GM19467 (cell line): ENCODE data around the gene PPFIA3.
"Not testable (repeated sequence)": the region's sequence is repeated elsewhere in the genome, so short reads cannot be mapped to it uniquely, and the experiment has no call there.

ENCODE experiments used
- ATAC-seq: cut with Tn5 transposase; IDR thresholded peaks from one replicate; pipeline ENCODE4 v1.9.1; 2021; ENCODE audit warnings: mild to moderate bottlenecking, moderate library complexity; ENCODE audit not compliant: unreplicated experiment

Gene PPFIA3

GRCh38 chr19:49119411-49120324, at the start of gene PPFIA3:
Gene PPFIA3 (plus strand): TSS chr19:49119544. CDS start chr19:49127874, 8,330 bp downstream.
- no peak for ATAC-seq

- no peak for ATAC-seq
Measured at GRCh38 chr19:49070416-49070815, 48.9 kb upstream of the PPFIA3 start.

GRCh38 chr19:49071860-49072547, 47.3 kb upstream of the PPFIA3 start:
- ATAC-seq, result no peak

- no peak for ATAC-seq
Measured at GRCh38 chr19:49073514-49074378, 45.6 kb upstream of the PPFIA3 start.

- not testable (repeated sequence) for ATAC-seq
Measured at GRCh38 chr19:49074869-49075268, 44.5 kb upstream of the PPFIA3 start.

- ATAC-seq, result no peak
Measured at GRCh38 chr19:49080392-49080791, 39.0 kb upstream of the PPFIA3 start.

GRCh38 chr19:49081273-49081672, 38.1 kb upstream of the PPFIA3 start:
- no peak for ATAC-seq

- ATAC-seq, result no peak
Measured at GRCh38 chr19:49084206-49085019, 34.9 kb upstream of the PPFIA3 start.

- ATAC-seq, result peak; percentile 86
Measured at GRCh38 chr19:49085020-49085867, 34.1 kb upstream of the PPFIA3 start, which contains the start of gene SNRNP70. Gene SNRNP70 (plus strand): TSS chr19:49085451. CDS start chr19:49086415, 964 bp downstream.

GRCh38 chr19:49085868-49086232, 33.5 kb upstream of the PPFIA3 start:
- no peak for ATAC-seq

GRCh38 chr19:49086296-49086695, 33.0 kb upstream of the PPFIA3 start:
- ATAC-seq, result no peak

- ATAC-seq, result no peak
Measured at GRCh38 chr19:49091391-49092038, 27.8 kb upstream of the PPFIA3 start.

- ATAC-seq, result no peak
Measured at GRCh38 chr19:49092686-49093085, 26.7 kb upstream of the PPFIA3 start.

- no peak for ATAC-seq
Measured at GRCh38 chr19:49094505-49095482, 24.6 kb upstream of the PPFIA3 start.

- no peak for ATAC-seq
Measured at GRCh38 chr19:49097453-49098288, 21.7 kb upstream of the PPFIA3 start.

- no peak for ATAC-seq
Measured at GRCh38 chr19:49098795-49099194, 20.5 kb upstream of the PPFIA3 start.

- ATAC-seq, result no peak
Measured at GRCh38 chr19:49101160-49101559, 18.2 kb upstream of the PPFIA3 start.
